Liver (tissue), 3 donors: ENCODE measurements around the gene TMEM186.
"Not testable (repeated sequence)": the region's sequence is repeated elsewhere in the genome, so short reads cannot be mapped to it uniquely, and the experiment has no call there.

Source experiments
- CTCF ChIP-seq: fragments of 150-350 bp; IDR thresholded peaks from 2 replicates; pipeline ENCODE4 v1.5.1; 2017; ENCODE audit warnings: improper control_type of control experiment, low read depth, low read length; ENCODE audit not compliant: missing input control
- GABPA ChIP-seq, 2 donors: IDR thresholded peaks in 1 of 2; conservative IDR thresholded peaks in 1 of 2; 2 replicates each; pipeline ENCODE4 v1.6.1; 2016; ENCODE audit warnings: antibody characterized with exemption in 2 of 2, mild to moderate bottlenecking in 1 of 2, moderate library complexity in 1 of 2
- JUND ChIP-seq, 2 donors: IDR thresholded peaks; 2 replicates each; pipeline ENCODE4 v1.6.1; 2016; ENCODE audit warnings: antibody characterized with exemption in 2 of 2
- MAX ChIP-seq: IDR thresholded peaks from 2 replicates; pipeline ENCODE4 v1.6.1; 2016; ENCODE audit warnings: antibody characterized with exemption
- NR2F2 ChIP-seq: IDR thresholded peaks from 2 replicates; pipeline ENCODE4 v1.6.1; 2016; ENCODE audit warnings: antibody characterized with exemption
- RAD21 ChIP-seq, 2 donors: IDR thresholded peaks; 2 replicates each; pipeline ENCODE4 v1.6.1; 2016; ENCODE audit warnings: antibody characterized with exemption in 2 of 2, mild to moderate bottlenecking in 2 of 2
- RXRA ChIP-seq, 2 donors: IDR thresholded peaks; 2 replicates each; pipeline ENCODE4 v1.6.1; 2017 to 2018; ENCODE audit warnings: antibody characterized with exemption in 2 of 2, mild to moderate bottlenecking in 1 of 2
- SP1 ChIP-seq: IDR thresholded peaks from 2 replicates; pipeline ENCODE4 v1.6.1; 2018; ENCODE audit warnings: antibody characterized with exemption, mild to moderate bottlenecking
- YY1 ChIP-seq: IDR thresholded peaks from 2 replicates; pipeline ENCODE4 v1.6.1; 2016; ENCODE audit warnings: antibody characterized with exemption, mild to moderate bottlenecking
- TF ChIP-seq, protein P1 (sequence below): IDR thresholded peaks from 2 replicates; pipeline ENCODE4 v1.6.1; 2016; ENCODE audit warnings: antibody characterized with exemption
- TF ChIP-seq, protein P2 (sequence below): IDR thresholded peaks from 2 replicates; pipeline ENCODE4 v1.6.1; 2016; ENCODE audit warnings: antibody characterized with exemption, mild to moderate bottlenecking
- donor health status: healthy.
- donor health status: healthy.

GRCh38 chr16:8786316-8786715 lies 11.1 kb downstream of the TMEM186 start:
- TF ChIP-seq CTCF; MAX; JUND (IDR thresholded peaks at IDR 0.05); SP1; YY1; RXRA (IDR thresholded peaks at IDR 0.05); GABPA (IDR thresholded peaks at IDR 0.05 in 1 of 2, conservative IDR thresholded peaks at IDR 0.05 in 1 of 2); RAD21 (IDR thresholded peaks at IDR 0.05); NR2F2: not testable (repeated sequence)
- TF ChIP-seq, protein P1, sequence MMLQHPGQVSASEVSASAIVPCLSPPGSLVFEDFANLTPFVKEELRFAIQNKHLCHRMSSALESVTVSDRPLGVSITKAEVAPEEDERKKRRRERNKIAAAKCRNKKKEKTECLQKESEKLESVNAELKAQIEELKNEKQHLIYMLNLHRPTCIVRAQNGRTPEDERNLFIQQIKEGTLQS, result not testable (repeated sequence)
- TF ChIP-seq, protein P2, sequence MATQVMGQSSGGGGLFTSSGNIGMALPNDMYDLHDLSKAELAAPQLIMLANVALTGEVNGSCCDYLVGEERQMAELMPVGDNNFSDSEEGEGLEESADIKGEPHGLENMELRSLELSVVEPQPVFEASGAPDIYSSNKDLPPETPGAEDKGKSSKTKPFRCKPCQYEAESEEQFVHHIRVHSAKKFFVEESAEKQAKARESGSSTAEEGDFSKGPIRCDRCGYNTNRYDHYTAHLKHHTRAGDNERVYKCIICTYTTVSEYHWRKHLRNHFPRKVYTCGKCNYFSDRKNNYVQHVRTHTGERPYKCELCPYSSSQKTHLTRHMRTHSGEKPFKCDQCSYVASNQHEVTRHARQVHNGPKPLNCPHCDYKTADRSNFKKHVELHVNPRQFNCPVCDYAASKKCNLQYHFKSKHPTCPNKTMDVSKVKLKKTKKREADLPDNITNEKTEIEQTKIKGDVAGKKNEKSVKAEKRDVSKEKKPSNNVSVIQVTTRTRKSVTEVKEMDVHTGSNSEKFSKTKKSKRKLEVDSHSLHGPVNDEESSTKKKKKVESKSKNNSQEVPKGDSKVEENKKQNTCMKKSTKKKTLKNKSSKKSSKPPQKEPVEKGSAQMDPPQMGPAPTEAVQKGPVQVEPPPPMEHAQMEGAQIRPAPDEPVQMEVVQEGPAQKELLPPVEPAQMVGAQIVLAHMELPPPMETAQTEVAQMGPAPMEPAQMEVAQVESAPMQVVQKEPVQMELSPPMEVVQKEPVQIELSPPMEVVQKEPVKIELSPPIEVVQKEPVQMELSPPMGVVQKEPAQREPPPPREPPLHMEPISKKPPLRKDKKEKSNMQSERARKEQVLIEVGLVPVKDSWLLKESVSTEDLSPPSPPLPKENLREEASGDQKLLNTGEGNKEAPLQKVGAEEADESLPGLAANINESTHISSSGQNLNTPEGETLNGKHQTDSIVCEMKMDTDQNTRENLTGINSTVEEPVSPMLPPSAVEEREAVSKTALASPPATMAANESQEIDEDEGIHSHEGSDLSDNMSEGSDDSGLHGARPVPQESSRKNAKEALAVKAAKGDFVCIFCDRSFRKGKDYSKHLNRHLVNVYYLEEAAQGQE, result not testable (repeated sequence)
